Mesenteric fat pad (tissue), 1 donor: ENCODE data around the gene SPTBN5. TPM values are rescaled to one million over a fixed set of nuclear protein-coding genes. Genes with fewer than 3 reads are reported as not detected.

Experiments used
- DNase-seq: peaks from one replicate; pipeline ENCODE4 v3.0.0-alpha.2; 2020; ENCODE audit warnings: low spot score
- total RNA-seq: library from RNA; stranded (reverse); fragmentation: NEBNext Ultra II Directional; extraction: Animal tissue kit (Norgen Biotek cat#: 25700); gene quantifications from one replicate; pipeline ENCODE4 v1.2.1, GENCODE V29; 2021
- donor health status: DM: yes; HTN: yes; CAD: no.

The SPTBN5 gene
- total RNA-seq, 1 donor from 2014 or later: 1.6 TPM

- DNase-seq: no peak
Measured at GRCh38 chr15:41926185-41927056, 32.6 kb upstream of the SPTBN5 start.

- no peak for DNase-seq
Measured at GRCh38 chr15:41925086-41925608, 31.3 kb upstream of the SPTBN5 start.

- DNase-seq: no peak
Measured at GRCh38 chr15:41923401-41923997, 29.6 kb upstream of the SPTBN5 start.

- DNase-seq: no peak
Measured at GRCh38 chr15:41922353-41922752, 28.5 kb upstream of the SPTBN5 start.

GRCh38 chr15:41921639-41922038 is 27.8 kb upstream of the SPTBN5 start:
- DNase-seq: no peak

DNA sequence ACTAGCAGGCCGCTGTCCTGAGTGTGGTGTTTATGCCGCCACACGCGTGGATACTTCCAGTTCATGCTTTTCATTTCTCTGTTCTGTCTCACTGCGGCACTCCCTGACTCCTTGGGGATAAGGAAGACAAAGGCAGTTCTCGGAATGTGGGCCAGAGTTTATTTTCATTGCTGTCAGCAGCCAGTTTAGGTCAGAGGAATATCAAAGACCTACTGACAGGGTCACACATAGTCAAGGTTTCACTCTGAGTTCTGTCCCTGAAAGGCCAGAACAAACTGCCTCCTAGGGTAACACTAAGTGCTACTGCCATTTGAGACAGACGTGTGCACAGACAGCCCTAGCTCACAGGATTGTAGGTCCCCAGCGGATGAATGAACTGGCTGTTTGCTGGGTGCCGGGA is 27.3 kb upstream of the SPTBN5 start:
- no peak for DNase-seq

- DNase-seq: no peak
Measured at GRCh38 chr15:41919954-41920538, 26.2 kb upstream of the SPTBN5 start.

- DNase-seq: no peak
Measured at GRCh38 chr15:41919201-41919820, 25.5 kb upstream of the SPTBN5 start.

- DNase-seq: no peak
Measured at GRCh38 chr15:41918506-41919126, 24.8 kb upstream of the SPTBN5 start.

GRCh38 chr15:41917767-41918430 is 24.0 kb upstream of the SPTBN5 start:
- no peak for DNase-seq

GRCh38 chr15:41915255-41915994 is 21.6 kb upstream of the SPTBN5 start:
- DNase-seq: no peak

DNA sequence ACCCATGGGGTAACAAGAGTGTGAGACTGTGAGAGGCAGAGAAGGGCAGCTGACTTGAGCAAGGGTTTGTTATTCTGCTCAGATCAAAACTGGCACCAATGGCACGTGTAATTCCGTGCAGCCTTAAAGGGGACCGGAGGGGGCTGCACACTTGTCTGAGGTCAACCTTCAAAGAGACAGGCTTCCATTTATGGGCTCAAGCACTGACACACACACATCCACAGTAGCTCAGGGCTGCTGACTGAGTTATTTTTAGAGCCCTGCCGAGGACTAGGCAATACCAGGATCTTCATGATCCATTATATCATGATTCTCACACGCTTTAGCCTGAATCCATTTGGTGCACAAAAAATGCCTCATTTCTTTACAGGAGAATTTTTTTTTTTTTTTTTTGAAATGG is 20.6 kb upstream of the SPTBN5 start:
- DNase-seq: no peak

- no peak for DNase-seq
Measured at GRCh38 chr15:41913256-41913655, 19.4 kb upstream of the SPTBN5 start.

- no peak for DNase-seq
Measured at GRCh38 chr15:41911691-41912345, 18.0 kb upstream of the SPTBN5 start.

DNA sequence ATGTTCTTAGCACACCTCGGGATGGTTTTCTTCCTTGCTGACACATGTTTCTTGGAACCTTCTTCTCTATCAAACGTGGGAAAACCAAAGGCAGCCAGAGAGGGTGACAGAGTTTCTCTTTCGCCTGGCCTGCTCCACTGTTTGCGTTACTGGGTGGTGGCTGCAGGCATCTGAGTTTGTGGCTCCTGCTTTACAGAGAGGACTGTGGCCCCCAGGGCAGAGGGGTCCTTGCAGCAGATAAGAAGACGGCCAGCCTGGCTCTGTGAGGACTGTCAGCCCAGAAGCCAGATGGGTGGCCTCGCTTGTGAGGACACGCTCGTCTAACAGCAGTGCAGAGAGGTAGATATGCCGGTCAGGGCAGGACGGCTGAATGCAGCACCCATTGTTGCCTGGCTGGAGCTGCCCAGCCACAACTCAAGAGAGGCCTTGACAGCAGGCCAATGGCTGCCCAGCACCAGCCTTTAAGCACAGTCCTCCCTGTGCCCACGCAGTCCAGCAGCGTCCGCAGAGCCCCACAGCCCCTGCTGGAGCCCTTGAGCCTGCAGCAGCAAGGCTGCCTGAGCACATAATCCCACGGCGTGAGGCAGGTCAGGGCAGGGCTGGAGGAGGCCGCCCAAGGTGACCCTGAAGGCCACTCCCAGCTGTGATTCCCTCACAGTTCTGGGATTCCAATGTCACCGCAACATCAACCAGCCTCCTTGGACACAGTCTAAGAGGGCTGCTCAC is 15.0 kb upstream of the SPTBN5 start:
- no peak for DNase-seq

- no peak for DNase-seq
Measured at GRCh38 chr15:41907141-41907540, 13.3 kb upstream of the SPTBN5 start.

GRCh38 chr15:41906608-41907007 is 12.8 kb upstream of the SPTBN5 start:
- no peak for DNase-seq

DNA sequence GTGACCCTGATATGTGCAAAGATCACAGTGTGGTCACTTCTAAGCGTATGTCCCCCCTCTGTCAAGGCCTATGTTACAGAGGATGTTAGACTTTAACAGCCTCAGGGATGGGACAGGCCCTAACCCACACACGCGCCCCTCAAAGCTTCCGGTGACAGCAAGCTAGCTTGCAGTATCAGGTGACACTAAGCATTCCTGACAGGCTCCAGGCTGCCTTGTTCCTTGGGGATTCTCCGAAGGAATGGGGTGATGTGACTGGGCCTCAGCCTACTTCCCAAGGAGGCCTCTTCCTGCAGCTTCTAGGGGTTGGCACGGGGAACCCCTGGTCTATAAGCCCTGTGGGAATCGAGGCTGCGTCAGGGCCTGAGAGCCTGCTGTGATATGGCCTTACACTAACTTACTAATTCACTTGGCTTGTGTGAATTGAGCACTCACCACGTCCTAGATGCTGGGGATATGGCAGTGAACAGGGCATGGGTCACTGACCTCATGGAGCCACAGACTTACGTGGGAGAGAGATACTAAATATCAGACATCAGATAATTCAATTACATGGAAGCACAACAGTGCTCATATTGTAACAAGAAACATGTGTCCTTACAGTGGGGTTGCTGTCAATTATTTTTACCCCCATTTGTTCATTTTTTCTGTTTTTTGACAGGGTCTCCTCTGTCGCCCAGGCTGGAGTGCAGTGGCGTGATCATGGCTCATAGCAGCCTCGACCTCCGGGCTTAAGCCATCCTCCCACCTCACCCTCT is 11.4 kb upstream of the SPTBN5 start:
- DNase-seq: no peak
